ENCODE results near the gene DCP1A.

DNA sequence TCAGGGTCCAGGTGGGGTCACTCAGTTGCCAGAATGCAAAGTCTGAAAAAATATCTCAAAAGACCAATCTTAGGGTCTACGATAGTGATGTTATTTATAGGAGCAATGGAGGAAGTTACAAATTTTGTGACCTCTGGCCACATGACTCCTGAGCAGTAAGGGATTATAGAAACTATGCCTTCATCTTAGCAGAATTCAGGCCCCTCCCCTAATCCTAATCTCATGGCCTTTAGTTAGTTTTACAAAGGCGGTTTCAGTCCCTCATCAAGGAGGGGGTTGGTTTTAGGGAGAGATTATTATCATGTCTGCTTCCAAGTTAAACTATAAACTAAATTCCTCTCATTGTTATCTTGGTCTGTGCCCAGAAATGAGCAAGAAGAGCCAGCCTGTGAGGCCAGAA is 5.9 kb upstream of the DCP1A start:
- TF ChIP-seq CTCF (conservative IDR thresholded peaks at IDR 0.05; ENCODE audit: low read depth in 2 of 2) = no peak
- TF ChIP-seq CREB1 (CRISPR knock-in tag; IDR thresholded peaks at IDR 0.05; ENCODE audit: low read depth) = no peak

Measured in GM23338 (cell line).